H9 (cell line): Measurements from ENCODE around the gene SLC22A16. TPM values are rescaled to one million over a fixed set of nuclear protein-coding genes. Genes with fewer than 3 reads are reported as not detected.

Source experiments
- DNase-seq: peaks from one replicate; pipeline ENCODE4 v3.0.0-alpha.2; 2017
- H2AFZ ChIP-seq: one replicate; pipeline ENCODE4 v1.6.1; 2013; ENCODE audit warnings: mild to moderate bottlenecking, low read length, control low read depth, moderate library complexity
- H2AK5ac ChIP-seq: 2 replicates; pipeline ENCODE4 v1.6.1; 2013; ENCODE audit warnings: low read length, control low read depth, mixed read lengths; ENCODE audit not compliant: insufficient read length
- H2BK120ac ChIP-seq: one replicate; pipeline ENCODE4 v1.6.1; 2013; ENCODE audit warnings: low read depth, mild to moderate bottlenecking, low read length, control low read depth, inconsistent platforms; ENCODE audit not compliant: poor library complexity, severe bottlenecking
- H2BK12ac ChIP-seq: 2 replicates; pipeline ENCODE4 v1.6.1; 2013; ENCODE audit warnings: low read length, control low read depth, mixed read lengths, low read depth; ENCODE audit not compliant: insufficient read length
- H2BK15ac ChIP-seq: 2 replicates; pipeline ENCODE4 v1.6.1; 2013; ENCODE audit warnings: low read depth, low read length, control low read depth
- H2BK20ac ChIP-seq: one replicate; pipeline ENCODE4 v1.6.1; 2013; ENCODE audit warnings: low read depth, mild to moderate bottlenecking, low read length, control low read depth, inconsistent platforms; ENCODE audit not compliant: poor library complexity, severe bottlenecking
- H2BK5ac ChIP-seq: 2 replicates; pipeline ENCODE4 v1.6.1; 2013; ENCODE audit warnings: low read length, control low read depth, mixed read lengths; ENCODE audit not compliant: insufficient read length
- H3K14ac ChIP-seq: 2 replicates; pipeline ENCODE4 v1.6.1; 2013; ENCODE audit warnings: low read length, control low read depth; ENCODE audit not compliant: insufficient read depth
- H3K18ac ChIP-seq: 2 replicates; pipeline ENCODE4 v1.6.1; 2013; ENCODE audit warnings: low read depth, mild to moderate bottlenecking, mixed read lengths, low read length, control low read depth; ENCODE audit not compliant: insufficient read length
- H3K23ac ChIP-seq: 2 replicates; pipeline ENCODE4 v1.6.1; 2013; ENCODE audit warnings: low read length, control low read depth, mixed read lengths, low read depth; ENCODE audit not compliant: insufficient read length
- H3K23me2 ChIP-seq: 2 replicates; pipeline ENCODE4 v1.6.1; 2013; ENCODE audit warnings: low read depth, mild to moderate bottlenecking, mixed read lengths, low read length, control low read depth; ENCODE audit not compliant: insufficient read length, poor library complexity, severe bottlenecking
- H3K27ac ChIP-seq: 2 replicates; pipeline ENCODE4 v1.5.1; 2013; ENCODE audit warnings: low read length, control low read depth, mixed read lengths, low read depth; ENCODE audit not compliant: insufficient read length
- H3K27me3 ChIP-seq: 2 replicates; pipeline ENCODE4 v1.6.1; 2013; ENCODE audit warnings: low read length, control low read depth, inconsistent platforms; ENCODE audit not compliant: insufficient read depth
- H3K4ac ChIP-seq: 2 replicates; pipeline ENCODE4 v1.6.1; 2013; ENCODE audit warnings: low read depth, mild to moderate bottlenecking, control low read depth, inconsistent platforms, low read length, moderate library complexity
- H3K4me1 ChIP-seq: 2 replicates; pipeline ENCODE4 v1.6.1; 2013; ENCODE audit warnings: low read length, control low read depth, inconsistent platforms; ENCODE audit not compliant: insufficient read depth
- H3K4me2 ChIP-seq: 2 replicates; pipeline ENCODE4 v1.6.1; 2013; ENCODE audit warnings: low read length, control low read depth, mixed read lengths; ENCODE audit not compliant: insufficient read length, insufficient read depth
- H3K56ac ChIP-seq: 2 replicates; pipeline ENCODE4 v1.6.1; 2013; ENCODE audit warnings: low read depth, mild to moderate bottlenecking, mixed read lengths, low read length, control low read depth; ENCODE audit not compliant: insufficient read length
- H3K79me1 ChIP-seq: 2 replicates; pipeline ENCODE4 v1.6.1; 2013; ENCODE audit warnings: low read depth, mild to moderate bottlenecking, moderate library complexity, low read length, control low read depth, inconsistent platforms; ENCODE audit not compliant: insufficient read depth, poor library complexity, severe bottlenecking
- H3K79me2 ChIP-seq: 2 replicates; pipeline ENCODE4 v1.6.1; 2013; ENCODE audit warnings: low read length, control low read depth, inconsistent platforms; ENCODE audit not compliant: insufficient read depth
- H3K9ac ChIP-seq: 2 replicates; pipeline ENCODE4 v1.6.1; 2013; ENCODE audit warnings: low read length, control low read depth, mixed read lengths; ENCODE audit not compliant: insufficient read length; ENCODE audit errors: extremely low read depth
- H3K9me3 ChIP-seq: one replicate; pipeline ENCODE4 v1.6.1; 2013; ENCODE audit warnings: low read depth, low read length, inconsistent platforms; ENCODE audit not compliant: control insufficient read depth
- H3T11ph ChIP-seq: one replicate; pipeline ENCODE4 v1.6.1; 2013; ENCODE audit warnings: mild to moderate bottlenecking, low read length, control low read depth, inconsistent platforms
- H4K20me1 ChIP-seq: one replicate; pipeline ENCODE4 v1.6.1; 2013; ENCODE audit not compliant: control insufficient read depth, insufficient read length, insufficient read depth
- H4K5ac ChIP-seq: 2 replicates; pipeline ENCODE4 v1.6.1; 2013; ENCODE audit warnings: low read depth, mild to moderate bottlenecking, mixed read lengths, low read length, control low read depth; ENCODE audit not compliant: insufficient read length
- H4K8ac ChIP-seq: replicated peaks from 2 replicates; pipeline ENCODE4 v1.6.1; 2013; ENCODE audit warnings: low read length, control low read depth, mixed read lengths, low read depth; ENCODE audit not compliant: insufficient read length
- H4K91ac ChIP-seq: 2 replicates; pipeline ENCODE4 v1.6.1; 2013; ENCODE audit warnings: low read depth, mild to moderate bottlenecking, moderate library complexity, mixed read lengths, low read length, control low read depth; ENCODE audit not compliant: insufficient read length
- H3K27ac Mint-ChIP-seq, 3 experiments: 2 replicates in 2 of 3; 3 replicates in 1 of 3; pipeline ENCODE4 v1.8.0; 2020 to 2021; ENCODE audit warnings: mixed read lengths in 3 of 3, mild to moderate bottlenecking in 1 of 3, moderate library complexity in 1 of 3
- H3K27me3 Mint-ChIP-seq: 2 replicates; pipeline ENCODE4 v1.8.0; 2021; ENCODE audit warnings: low read depth, mild to moderate bottlenecking, moderate library complexity, mixed read lengths
- H3K36me3 Mint-ChIP-seq, 3 experiments: 2 replicates in 2 of 3; 3 replicates in 1 of 3; pipeline ENCODE4 v1.8.0; 2020 to 2021; ENCODE audit warnings: low read depth in 3 of 3, mixed read lengths in 3 of 3; ENCODE audit not compliant: insufficient read depth in 1 of 3
- H3K4me1 Mint-ChIP-seq, 2 experiments: 2 replicates each; pipeline ENCODE4 v1.8.0; 2020; ENCODE audit warnings: mixed read lengths in 2 of 2
- H3K4me3 Mint-ChIP-seq, 2 experiments: 2 replicates in 1 of 2; 3 replicates in 1 of 2; pipeline ENCODE4 v1.8.0; 2020 to 2021; ENCODE audit warnings: mild to moderate bottlenecking in 2 of 2, mixed read lengths in 2 of 2, moderate library complexity in 1 of 2
- H3K9me3 Mint-ChIP-seq, 2 experiments: 2 replicates in 1 of 2; 3 replicates in 1 of 2; pipeline ENCODE4 v1.8.0; 2020; ENCODE audit warnings: mild to moderate bottlenecking in 2 of 2, mixed read lengths in 2 of 2, moderate library complexity in 1 of 2
- CTCF ChIP-seq: fragments of 200-600 bp; sonication (generic); conservative IDR thresholded peaks from 3 replicates; pipeline ENCODE4 v1.8.0; 2021; ENCODE audit warnings: antibody characterized with exemption, mild to moderate bottlenecking
- WGBS: extraction: QIAGEN DNeasy Blood & Tissue Kit; methylation state at CpG from one replicate; pipeline ENCODE4 v1.1.7; 2013; ENCODE audit warnings: missing lambda C conversion rate, low lambda C conversion rate, mixed read lengths; ENCODE audit not compliant: insufficient read length; ENCODE audit errors: extremely low coverage; 5-methylcytosine and 5-hydroxymethylcytosine counted together
- total RNA-seq: library from RNA; stranded (reverse); gene quantifications from 2 replicates; pipeline ENCODE4 v1.2.1, GENCODE V29; 2021

SLC22A16 gene
- total RNA-seq, 1 experiment from 2014 or later = not detected

- Histone ChIP-seq H3K79me1 (no peaks in the 10 kb centered on the region), H3K9me3 (no peaks in the 10 kb centered on the region), H3K27ac (no peak overlapping the region), H4K8ac (no peak overlapping the region), H2AFZ (no peak overlapping the region), H3K4ac (no peak overlapping the region), H2BK5ac (no peak overlapping the region), H3K27me3 (no peaks in the 10 kb centered on the region), H3K4me1 (no peaks in the 10 kb centered on the region; the same call in 1 of the 2 replicates), H3K23me2 (no peaks in the 10 kb centered on the region), H3K9ac (no peak overlapping the region), H2BK20ac (no peak overlapping the region), H4K91ac (no peak overlapping the region), H3K79me2 (no peaks in the 10 kb centered on the region), H3K56ac (no peak overlapping the region), H2AK5ac (no peak overlapping the region), H4K5ac (no peak overlapping the region), H3T11ph (no peak overlapping the region), H3K4me2 (no peak overlapping the region), H2BK12ac (no peak overlapping the region), H2BK120ac (no peak overlapping the region), H3K14ac (no peak overlapping the region), H2BK15ac (no peak overlapping the region), H3K18ac (no peak overlapping the region), H3K23ac (no peak overlapping the region), H4K20me1 (no peaks in the 10 kb centered on the region)
- DNase-seq = no peak
- Mint-ChIP-seq H3K27ac (no peak overlapping the region), H3K27me3 (no peaks in the 10 kb centered on the region), H3K4me3 (no peak overlapping the region), H3K9me3 (no peaks in the 10 kb centered on the region), H3K36me3 (no peaks in the 10 kb centered on the region), H3K4me1 (peaks cover 20 to 29% of the 10 kb centered on the region in 2 experiments)
- WGBS = no CpG with 5 or more reads among the region's 2 CpGs
- no peak for TF ChIP-seq CTCF
Measured at GRCh38 chr6:110390404-110390803, 86.0 kb downstream of the SLC22A16 start.
